ENCODE measurements around the gene MATN1.

The MATN1 gene

GRCh38 chr1:30715216-30715615 is 8.2 kb downstream of the MATN1 start:
- FAIRE-seq, result no peak

DNA sequence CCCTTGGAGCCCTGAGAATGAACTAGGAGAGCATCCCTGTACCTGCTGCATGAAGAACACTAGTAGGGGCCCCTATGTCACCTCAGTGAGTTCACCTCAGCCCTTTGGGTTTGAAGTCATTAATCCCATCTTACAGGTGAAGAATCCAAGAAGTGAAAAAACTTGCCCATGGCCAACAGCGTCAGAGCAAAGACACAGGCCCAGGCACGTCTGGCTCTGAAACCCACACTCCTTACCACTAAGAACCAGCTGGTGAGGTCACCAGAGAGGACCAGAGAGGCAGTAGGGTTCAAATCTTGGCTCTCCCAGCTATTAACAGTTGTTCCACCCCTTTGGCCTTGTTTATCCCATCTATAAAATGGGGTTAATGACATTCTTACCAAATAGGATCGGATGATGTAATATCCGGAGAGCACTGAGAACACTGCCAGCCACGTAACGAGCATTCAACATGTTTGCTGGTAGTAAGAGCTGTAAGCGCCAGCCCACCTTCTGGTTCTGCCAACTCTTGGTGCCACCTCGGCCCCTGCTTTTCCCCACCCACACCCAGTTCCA is 8.8 kb downstream of the MATN1 start:
- no peak for FAIRE-seq

GRCh38 chr1:30714025-30714424 is 9.4 kb downstream of the MATN1 start:
- no peak for FAIRE-seq

DNA sequence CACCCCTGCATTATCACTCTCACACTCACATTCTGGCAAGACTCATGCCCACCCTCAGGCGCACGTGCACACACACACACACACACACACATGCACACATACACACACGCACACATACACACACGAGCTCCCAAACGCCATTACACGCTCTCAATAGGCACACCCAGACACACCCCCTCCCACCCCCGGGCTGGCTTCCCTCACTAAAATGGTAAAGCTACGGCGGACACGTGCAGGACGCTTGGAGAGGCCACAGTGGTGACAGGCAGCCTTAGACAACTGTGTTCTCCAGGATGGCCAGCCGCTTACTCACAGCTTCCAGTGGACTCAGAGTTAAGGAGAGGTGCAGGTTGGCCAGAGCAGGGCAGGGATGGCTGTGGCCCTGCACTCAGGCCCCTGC is 10.1 kb downstream of the MATN1 start:
- FAIRE-seq, result no peak

GRCh38 chr1:30712583-30712982 is 10.8 kb downstream of the MATN1 start:
- FAIRE-seq, result no peak

- FAIRE-seq, result no peak
Measured at GRCh38 chr1:30710407-30710806, 13.0 kb downstream of the MATN1 start.

GRCh38 chr1:30708361-30708728 is 15.0 kb downstream of the MATN1 start:
- FAIRE-seq, result no peak

GRCh38 chr1:30707412-30708360 is 15.7 kb downstream of the MATN1 start:
- FAIRE-seq, result no peak

DNA sequence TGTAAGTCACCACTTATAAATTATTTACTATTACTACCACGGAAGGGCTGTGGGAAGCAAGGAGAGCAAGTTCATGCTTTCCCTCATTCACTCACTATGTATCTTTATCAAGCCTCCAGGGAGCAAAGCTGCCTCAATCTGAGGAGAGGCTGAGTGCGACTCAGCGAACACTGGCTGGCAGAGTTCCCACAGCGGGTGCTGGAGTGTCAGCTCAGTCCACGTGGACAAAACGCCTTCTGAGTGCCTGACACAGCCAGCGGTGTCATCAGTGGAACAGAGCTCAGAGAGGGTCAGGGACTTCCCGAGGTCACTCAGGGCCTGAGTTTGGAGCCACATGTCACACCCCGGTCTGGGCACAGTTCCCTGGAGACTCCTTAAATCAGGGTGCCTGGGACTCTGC is 16.9 kb downstream of the MATN1 start:
- FAIRE-seq, result no peak

- no peak for FAIRE-seq
Measured at GRCh38 chr1:30705698-30706097, 17.7 kb downstream of the MATN1 start.

DNA sequence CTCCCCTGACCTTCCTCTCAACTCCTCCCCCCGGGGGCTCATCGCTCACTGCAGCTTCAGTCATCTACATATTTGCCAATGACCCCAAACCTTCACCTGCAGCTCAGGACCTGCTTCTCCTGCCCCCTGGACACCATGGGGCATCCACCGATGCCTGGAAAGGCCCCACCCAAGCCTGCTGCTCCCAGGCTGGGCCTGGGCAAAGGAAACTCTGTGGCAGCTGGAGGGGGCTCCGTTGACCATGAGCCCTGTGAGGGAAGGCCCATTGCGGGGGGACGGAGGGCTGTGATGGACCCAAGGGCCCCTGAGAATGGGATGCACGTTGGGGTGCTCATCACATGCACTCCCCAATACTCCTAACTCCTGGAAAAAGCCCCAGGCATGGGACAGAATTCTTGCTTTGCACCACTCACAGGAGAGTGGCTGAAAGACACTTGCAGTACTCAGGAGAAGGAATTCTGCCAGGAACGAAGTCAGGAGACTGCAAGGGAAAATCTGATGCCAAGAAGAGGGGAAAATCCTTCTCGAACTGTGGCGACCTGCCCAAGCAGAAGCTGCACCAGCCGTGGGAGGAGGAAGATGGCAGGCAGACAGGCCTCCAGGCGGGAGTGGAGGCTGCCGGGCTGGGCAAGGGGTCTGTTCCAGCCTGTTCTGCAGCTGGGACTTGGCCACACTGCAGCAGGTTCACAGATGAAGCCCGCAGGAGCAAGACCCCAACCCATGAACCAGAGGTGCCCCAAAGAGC is 18.4 kb downstream of the MATN1 start:
- no peak for FAIRE-seq

GRCh38 chr1:30704271-30704670 is 19.1 kb downstream of the MATN1 start:
- FAIRE-seq, result no peak

DNA sequence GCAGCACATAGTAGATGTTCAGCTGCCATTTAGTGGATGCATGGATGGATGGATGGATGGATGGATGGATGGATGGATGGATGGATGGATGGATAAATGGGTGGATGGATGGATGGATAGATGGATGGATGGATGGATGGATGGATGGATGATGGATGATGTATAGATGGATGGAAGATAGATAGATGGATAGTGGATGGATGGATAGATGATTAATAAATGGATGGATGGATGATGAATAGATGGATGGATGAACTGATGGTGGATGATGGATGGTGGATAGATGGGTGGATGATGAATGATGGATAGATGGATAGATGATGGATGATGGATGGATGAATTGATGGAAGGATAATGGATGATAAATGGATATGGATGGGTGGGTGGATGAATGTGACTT is 20.6 kb downstream of the MATN1 start:
- no peak for FAIRE-seq

DNA sequence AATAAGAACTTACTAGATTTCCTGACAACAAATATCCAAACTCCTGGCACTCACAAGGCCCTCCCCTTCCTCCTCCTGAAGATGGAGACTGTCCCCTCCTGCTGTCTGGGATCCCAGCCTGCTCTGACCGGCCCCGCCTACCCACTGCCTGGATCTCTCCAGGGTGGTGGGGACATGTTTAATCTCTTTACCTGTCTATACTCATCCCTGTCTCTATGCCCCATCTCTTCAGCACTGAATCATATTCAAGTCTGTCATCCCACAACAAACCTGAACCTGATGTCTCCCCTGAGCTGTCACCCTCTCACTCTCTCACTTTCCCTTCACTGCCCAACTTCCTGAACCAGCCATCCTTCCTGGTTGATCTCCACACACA is 22.1 kb downstream of the MATN1 start:
- no peak for FAIRE-seq

DNA sequence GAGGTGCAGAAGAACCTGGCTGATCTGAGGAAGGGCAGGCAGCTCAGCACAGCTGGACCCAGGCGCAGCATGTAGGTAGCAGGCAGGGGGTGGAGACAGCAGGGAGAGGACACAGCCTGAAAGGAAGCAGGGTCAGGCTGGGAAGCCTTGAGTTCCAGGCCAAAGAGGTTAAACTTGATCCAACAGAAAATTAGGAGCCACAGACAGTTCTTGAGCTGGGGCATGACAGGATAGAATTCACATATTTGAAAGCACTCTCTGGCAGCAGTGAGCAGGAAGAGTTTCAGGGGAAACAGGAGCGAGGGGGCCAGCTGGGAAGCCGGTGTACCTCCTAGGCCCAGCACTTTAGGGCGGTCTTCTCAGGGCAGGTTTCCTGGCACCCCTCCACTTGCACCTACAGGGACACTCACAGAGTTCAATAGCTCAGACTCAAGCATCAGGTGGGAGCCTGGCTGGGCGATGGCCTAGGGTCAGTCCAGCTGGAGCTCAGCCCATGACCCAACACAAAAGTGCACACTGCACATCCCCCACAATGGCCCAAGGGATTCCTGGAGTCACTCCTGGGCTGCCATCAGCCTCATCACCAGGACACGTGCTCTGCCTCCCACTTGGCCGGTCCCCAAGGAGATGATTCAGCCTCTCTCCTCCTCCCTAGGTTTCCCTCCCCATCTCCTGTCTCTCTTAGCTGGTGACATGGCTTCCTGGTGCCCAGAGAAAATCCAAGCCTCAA is 22.7 kb downstream of the MATN1 start:
- FAIRE-seq, result no peak

GRCh38 chr1:30699762-30700161 is 23.6 kb downstream of the MATN1 start:
- no peak for FAIRE-seq

DNA sequence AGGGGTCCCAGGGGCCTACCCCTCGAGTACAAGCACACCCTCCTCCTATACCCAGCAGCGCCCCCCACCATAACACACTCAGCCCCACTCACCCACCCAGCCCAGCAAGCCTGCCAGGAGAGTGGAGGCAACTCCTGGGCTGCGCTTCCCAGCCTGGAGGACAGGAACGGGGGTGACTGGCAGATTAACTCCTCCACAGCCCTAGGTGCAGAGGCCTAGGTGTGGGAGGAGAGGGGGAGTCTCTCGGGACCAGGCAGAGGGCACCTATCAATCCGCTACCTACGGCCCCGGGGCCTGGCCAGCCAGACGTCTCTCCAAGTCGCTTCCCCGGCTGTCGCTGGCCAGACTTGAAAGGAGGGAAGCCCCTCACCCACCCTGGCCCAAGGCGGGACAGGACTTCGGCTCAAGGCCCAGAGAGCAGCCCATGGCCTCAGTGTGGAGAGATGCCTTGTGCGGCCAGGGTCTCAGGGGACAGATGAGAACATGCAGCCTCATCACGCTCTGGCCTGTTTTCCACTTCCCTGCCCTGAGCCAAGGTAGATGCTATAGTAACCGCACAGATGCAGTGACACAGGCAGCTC is 24.9 kb downstream of the MATN1 start:
- no peak for FAIRE-seq

GRCh38 chr1:30697571-30698376 is 25.6 kb downstream of the MATN1 start:
- no peak for FAIRE-seq

DNA sequence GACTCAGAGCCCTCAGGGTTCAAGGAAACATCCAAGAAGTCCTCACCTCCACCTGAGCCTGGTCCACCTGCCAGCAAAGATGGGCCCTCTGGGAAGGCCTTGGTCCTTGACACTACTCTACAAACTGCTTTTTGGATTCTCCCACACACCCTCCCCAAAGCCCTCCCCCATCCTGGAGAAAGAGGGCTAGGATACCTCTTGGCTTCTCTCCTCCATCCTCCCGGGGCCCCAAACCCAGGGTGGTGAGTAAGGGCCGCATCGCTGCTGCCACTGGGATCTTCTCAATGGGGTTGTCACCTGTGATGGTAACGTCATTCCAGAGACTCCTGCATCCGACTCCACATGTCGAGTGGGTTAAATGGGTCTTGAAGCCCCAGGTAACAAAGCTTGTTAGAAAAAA is 26.6 kb downstream of the MATN1 start:
- no peak for FAIRE-seq

DNA sequence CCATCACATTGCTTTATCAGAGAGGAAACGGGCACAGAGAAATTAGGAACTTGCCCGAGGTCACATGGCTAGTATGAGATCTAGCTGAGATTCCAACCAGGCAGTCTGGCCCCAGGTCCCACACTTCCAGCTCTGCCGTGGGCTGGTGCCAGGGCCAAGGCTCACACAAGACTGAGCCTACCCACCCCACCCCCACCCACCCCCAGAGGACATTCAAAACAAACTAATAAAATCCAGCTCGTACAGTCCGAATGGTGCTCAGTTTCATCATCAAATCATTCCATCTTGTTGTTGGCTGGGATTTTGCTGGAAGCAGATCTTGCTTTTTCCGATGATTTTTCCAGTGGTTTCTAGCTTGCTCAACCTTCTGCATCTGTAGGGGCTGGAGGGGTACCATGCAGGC is 27.9 kb downstream of the MATN1 start:
- no peak for FAIRE-seq

GRCh38 chr1:30694280-30695175 is 28.9 kb downstream of the MATN1 start:
- FAIRE-seq, result no peak
